Skeletal muscle satellite cell (primary cell): ENCODE results near the gene OSMR.

Experiments used
- H3K27me3 ChIP-seq: 2 replicates; pipeline ENCODE4 v1.7.0; 2013; ENCODE audit warnings: low read length; ENCODE audit not compliant: control insufficient read depth, insufficient read depth
- H3K36me3 ChIP-seq: 2 replicates; pipeline ENCODE4 v1.7.0; 2013; ENCODE audit warnings: mild to moderate bottlenecking, control low read depth, low read length; ENCODE audit not compliant: insufficient read depth
- H3K4me1 ChIP-seq: 2 replicates; pipeline ENCODE4 v1.7.0; 2013; ENCODE audit warnings: low read length; ENCODE audit not compliant: control insufficient read depth, insufficient read depth
- H3K4me2 ChIP-seq: 2 replicates; pipeline ENCODE4 v1.7.0; 2013; ENCODE audit warnings: mild to moderate bottlenecking, low read length
- H3K4me3 ChIP-seq: 2 replicates; pipeline ENCODE4 v1.7.0; 2013; ENCODE audit warnings: low read length
- H3K9ac ChIP-seq: 2 replicates; pipeline ENCODE4 v1.7.0; 2013; ENCODE audit warnings: mild to moderate bottlenecking, low read depth, low read length, moderate library complexity
- H3K9me3 ChIP-seq: replicated peaks from 2 replicates; pipeline ENCODE4 v1.7.0; 2013; ENCODE audit warnings: mild to moderate bottlenecking, control low read depth, low read length

OSMR gene

DNA sequence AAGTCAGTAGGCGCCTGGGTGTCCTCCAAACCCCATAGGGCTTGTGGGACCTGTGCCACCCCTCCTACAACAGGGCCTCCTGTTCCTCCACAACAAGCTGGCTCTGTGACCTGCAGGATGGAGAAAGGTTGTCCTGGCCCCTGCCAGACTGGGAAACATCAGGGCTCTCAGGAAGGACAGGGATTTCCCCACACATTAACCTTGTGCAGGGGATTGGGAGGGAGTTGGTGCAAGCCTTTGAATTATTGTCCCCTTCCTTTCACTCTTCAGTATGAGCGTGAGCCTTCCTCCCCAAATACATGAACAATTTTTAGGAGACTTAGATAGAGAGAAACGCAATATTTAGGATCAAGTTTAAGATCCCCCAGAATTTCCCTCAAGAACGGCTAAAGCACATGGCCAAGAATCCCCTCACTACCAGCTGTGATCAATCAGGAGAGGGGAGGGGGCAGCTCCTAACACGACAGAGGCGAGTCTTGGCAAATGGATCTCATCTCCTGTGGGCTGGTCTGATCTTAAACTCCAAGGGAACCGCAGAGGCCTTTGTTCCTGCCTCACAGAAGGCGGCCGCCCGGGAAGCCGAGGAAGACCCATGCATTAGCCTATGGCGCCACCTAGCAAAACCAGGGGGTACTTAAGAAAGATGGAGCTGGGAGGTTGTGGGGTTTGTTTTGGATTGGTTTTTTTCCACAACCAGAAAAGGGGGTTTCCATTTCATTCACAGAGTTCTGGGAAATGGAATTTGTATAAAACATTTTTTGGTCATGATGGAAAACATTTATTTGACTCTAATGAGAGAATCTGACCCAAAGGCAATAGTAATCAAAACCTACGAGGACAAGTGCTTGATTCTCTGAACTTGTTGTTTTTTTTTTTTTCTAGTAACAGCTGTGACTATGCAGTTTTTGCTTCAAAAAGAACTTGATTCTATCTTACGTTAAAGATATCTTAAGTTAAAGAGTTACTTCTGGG, 36.1 kb upstream of the OSMR start:
- Histone ChIP-seq H3K9me3 (no peaks in the 10 kb centered on the region), H3K36me3 (no peaks in the 10 kb centered on the region), H3K4me3 (no peak overlapping the region), H3K4me1 (peaks cover 40% of the 10 kb centered on the region), H3K4me2 (peak overlapping the region; percentile 38), H3K27me3 (no peaks in the 10 kb centered on the region), H3K9ac (peak overlapping the region; percentile 59)

GRCh38 chr5:38814879-38815278, 30.9 kb upstream of the OSMR start:
- Histone ChIP-seq H3K9me3 (no peaks in the 10 kb centered on the region), H3K9ac (no peak overlapping the region), H3K27me3 (no peaks in the 10 kb centered on the region), H3K4me3 (no peak overlapping the region), H3K4me2 (no peak overlapping the region), H3K36me3 (no peaks in the 10 kb centered on the region), H3K4me1 (peaks cover 3% of the 10 kb centered on the region)

DNA sequence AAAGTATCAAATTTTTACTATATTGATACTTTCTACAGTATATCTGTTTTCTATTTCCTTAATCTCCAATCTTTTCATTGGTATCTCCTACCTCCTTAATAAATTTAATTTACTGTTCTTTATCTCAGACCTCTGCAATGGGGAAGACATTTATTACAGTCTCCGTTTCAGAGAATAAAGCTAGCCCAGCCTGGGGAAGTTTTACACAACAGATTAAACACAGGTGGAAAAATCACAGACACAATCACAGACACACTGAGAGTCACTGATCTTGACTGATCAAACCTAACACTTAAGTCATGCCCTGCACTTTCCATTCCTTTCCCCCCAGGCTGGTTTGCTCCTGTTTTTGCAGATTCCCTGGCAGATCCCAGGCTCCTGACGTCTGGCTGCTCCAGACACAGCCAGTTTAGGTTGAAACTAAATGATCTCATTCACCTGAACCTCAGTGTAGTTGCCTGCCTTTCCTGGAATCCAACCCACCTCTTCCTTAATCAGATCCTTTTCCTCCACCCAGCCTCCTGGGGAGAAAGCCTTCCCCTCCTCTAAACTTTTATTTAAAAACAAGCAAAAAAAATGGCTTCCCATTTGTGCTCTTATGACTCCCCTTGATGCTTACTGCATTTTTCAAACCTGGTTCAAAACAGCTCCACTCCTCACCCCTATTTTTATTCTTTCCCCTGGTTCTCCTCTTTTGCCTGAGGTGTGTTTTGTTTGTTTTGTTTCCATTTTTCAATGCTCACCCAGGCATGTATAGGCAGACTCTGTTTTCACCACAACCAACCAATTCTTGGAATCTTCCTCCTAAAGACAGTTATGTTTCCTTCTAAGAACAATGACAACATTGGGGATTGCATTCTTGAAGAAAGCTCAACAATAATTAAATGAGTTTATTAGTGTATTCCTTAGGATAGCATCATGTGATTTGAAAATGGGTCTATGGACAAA, 29.5 kb upstream of the OSMR start:
- Histone ChIP-seq H3K9ac (no peak overlapping the region), H3K4me2 (no peak overlapping the region), H3K4me1 (no peaks in the 10 kb centered on the region), H3K4me3 (no peak overlapping the region), H3K9me3 (no peaks in the 10 kb centered on the region), H3K36me3 (no peaks in the 10 kb centered on the region), H3K27me3 (no peaks in the 10 kb centered on the region)

GRCh38 chr5:38821679-38822078, 24.1 kb upstream of the OSMR start:
- Histone ChIP-seq H3K4me1 (peaks cover 14% of the 10 kb centered on the region), H3K36me3 (peaks cover 11% of the 10 kb centered on the region), H3K4me2 (no peak overlapping the region), H3K4me3 (no peak overlapping the region), H3K9ac (no peak overlapping the region), H3K27me3 (no peaks in the 10 kb centered on the region), H3K9me3 (no peaks in the 10 kb centered on the region)

DNA sequence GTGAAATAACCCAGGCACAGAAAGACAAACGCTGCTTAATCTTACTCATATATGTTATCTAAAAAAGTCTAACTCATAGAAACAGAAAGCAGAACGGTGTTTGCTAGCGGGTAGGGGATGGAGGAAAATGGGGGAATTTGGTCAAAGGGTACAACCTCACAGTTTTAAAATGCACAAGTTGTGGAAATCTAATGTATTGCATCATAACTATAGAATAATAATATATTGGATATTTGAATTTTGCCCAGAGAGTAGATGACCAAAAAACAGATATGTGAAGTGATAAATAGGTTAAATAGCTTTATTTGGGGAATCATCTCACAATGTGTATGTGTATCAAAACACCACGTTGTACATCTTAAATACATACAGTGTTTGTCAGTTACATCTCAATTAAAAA, 22.3 kb upstream of the OSMR start:
- peaks cover 5% of the 10 kb centered on the region for H3K9me3 ChIP-seq
- peaks cover 20% of the 10 kb centered on the region for H3K36me3 ChIP-seq
- H3K4me2 ChIP-seq: no peak overlapping the region
- no peak overlapping the region for H3K4me3 ChIP-seq
- H3K4me1 ChIP-seq: peaks cover 21% of the 10 kb centered on the region
- no peaks in the 10 kb centered on the region for H3K27me3 ChIP-seq
- no peak overlapping the region for H3K9ac ChIP-seq

DNA sequence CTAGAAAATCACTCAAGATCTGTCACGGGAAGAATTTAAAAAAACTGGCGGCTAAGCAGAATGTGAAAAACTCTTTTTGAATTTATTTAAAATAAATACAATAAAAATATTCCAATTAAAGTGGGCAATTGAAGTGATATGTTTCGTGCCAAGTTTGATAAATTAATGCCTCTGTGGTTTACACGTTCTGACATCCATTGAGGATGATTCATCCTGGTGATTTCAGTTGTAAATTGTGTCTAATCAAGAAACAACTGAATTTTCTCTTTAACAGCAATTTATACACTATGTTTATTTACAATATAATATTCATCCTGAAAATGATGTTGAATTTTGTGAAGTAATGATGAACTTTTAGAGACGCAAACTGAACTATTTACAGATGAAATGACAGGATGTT, 21.0 kb upstream of the OSMR start:
- Histone ChIP-seq H3K4me2 (no peak overlapping the region), H3K36me3 (peaks cover 20% of the 10 kb centered on the region), H3K9ac (no peak overlapping the region)

DNA sequence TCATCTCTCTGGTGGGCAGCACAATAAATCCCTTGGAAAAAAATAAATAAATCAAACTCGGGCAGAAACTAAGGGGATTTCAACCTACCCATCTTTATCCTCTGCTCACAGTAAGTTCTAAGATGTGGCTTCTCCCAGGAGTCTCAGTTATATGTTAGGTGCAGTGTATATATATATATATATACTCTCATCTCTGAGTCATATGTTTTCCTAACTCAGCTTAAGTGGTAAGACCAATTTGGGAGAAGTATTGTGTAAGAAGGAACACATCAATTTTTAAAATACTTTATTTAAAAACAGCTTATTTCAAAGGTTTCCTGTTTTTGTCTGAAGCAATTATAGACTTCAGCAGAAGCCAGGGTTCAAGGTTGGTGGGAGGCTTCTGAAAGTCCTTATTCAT, 20.3 kb upstream of the OSMR start:
- Histone ChIP-seq H3K4me3 (no peak overlapping the region), H3K9me3 (peaks cover 5% of the 10 kb centered on the region), H3K4me1 (peaks cover 22% of the 10 kb centered on the region), H3K27me3 (no peaks in the 10 kb centered on the region), H3K9ac (no peak overlapping the region), H3K4me2 (peak overlapping the region; percentile 28), H3K36me3 (peaks cover 20% of the 10 kb centered on the region)

More for the DNA sequence above, 21.0 kb upstream of the OSMR start:
- Histone ChIP-seq H3K4me1 (peaks cover 21% of the 10 kb centered on the region), H3K9me3 (peaks cover 5% of the 10 kb centered on the region), H3K27me3 (no peaks in the 10 kb centered on the region), H3K4me3 (no peak overlapping the region)

GRCh38 chr5:38827525-38827924, 18.3 kb upstream of the OSMR start:
- Histone ChIP-seq H3K27me3 (no peaks in the 10 kb centered on the region), H3K4me3 (no peak overlapping the region), H3K9me3 (peaks cover 5% of the 10 kb centered on the region), H3K4me2 (no peak overlapping the region), H3K9ac (no peak overlapping the region), H3K36me3 (peaks cover 16% of the 10 kb centered on the region), H3K4me1 (peaks cover 24% of the 10 kb centered on the region)

- H3K36me3 ChIP-seq: peaks cover 9% of the 10 kb centered on the region
- H3K4me1 ChIP-seq: peaks cover 20% of the 10 kb centered on the region
- no peak overlapping the region for H3K9ac ChIP-seq
- H3K4me2 ChIP-seq: no peak overlapping the region
- no peaks in the 10 kb centered on the region for H3K27me3 ChIP-seq
- peaks cover 5% of the 10 kb centered on the region for H3K9me3 ChIP-seq
- no peak overlapping the region for H3K4me3 ChIP-seq
Measured at GRCh38 chr5:38830521-38831051, 15.2 kb upstream of the OSMR start.

- no peaks in the 10 kb centered on the region for H3K27me3 ChIP-seq
- no peak overlapping the region for H3K9ac ChIP-seq
- no peak overlapping the region for H3K4me3 ChIP-seq
- H3K36me3 ChIP-seq: peaks cover 9% of the 10 kb centered on the region
- peaks cover 19% of the 10 kb centered on the region for H3K4me1 ChIP-seq
- H3K4me2 ChIP-seq: no peak overlapping the region
- peaks cover 5% of the 10 kb centered on the region for H3K9me3 ChIP-seq
Measured at GRCh38 chr5:38831117-38831516, 14.7 kb upstream of the OSMR start.

DNA sequence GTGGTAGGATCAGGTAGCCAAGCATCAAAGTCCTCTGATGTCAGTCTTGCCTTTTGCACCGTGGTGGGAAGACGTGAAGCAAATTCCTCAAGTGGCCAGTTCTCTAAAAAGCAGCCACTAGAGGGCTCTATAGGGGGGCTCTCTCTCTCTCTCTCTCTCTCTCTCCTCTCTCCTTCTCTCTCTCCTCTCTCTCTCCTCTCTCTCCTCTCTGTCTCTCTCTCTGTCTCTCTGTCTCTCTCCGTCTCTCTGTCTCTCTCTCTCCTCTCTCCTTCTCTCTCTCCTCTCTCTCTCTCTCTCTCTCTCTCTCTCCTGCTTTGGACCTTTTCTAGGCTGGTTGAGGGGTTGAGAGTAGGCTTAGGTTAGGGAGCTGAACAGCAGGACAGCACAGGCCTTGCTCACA, 13.9 kb upstream of the OSMR start:
- peaks cover 7% of the 10 kb centered on the region for H3K36me3 ChIP-seq
- H3K27me3 ChIP-seq: no peaks in the 10 kb centered on the region
- H3K4me2 ChIP-seq: no peak overlapping the region
- H3K9ac ChIP-seq: no peak overlapping the region
- H3K4me1 ChIP-seq: peaks cover 12% of the 10 kb centered on the region
- peaks cover 5% of the 10 kb centered on the region for H3K9me3 ChIP-seq
- no peak overlapping the region for H3K4me3 ChIP-seq
